H9 (cell line): ENCODE results near the gene SDK2. TPM values are rescaled to one million over a fixed set of nuclear protein-coding genes. Genes with fewer than 3 reads are reported as not detected.
"Not testable (repeated sequence)": the region's sequence is repeated elsewhere in the genome, so short reads cannot be mapped to it uniquely, and the experiment has no call there.

ENCODE experiments used
- DNase-seq: peaks from one replicate; pipeline ENCODE4 v3.0.0-alpha.2; 2017
- H2AFZ ChIP-seq: one replicate; pipeline ENCODE4 v1.6.1; 2013; ENCODE audit warnings: mild to moderate bottlenecking, low read length, control low read depth, moderate library complexity
- H2AK5ac ChIP-seq: 2 replicates; pipeline ENCODE4 v1.6.1; 2013; ENCODE audit warnings: low read length, control low read depth, mixed read lengths; ENCODE audit not compliant: insufficient read length
- H2BK120ac ChIP-seq: one replicate; pipeline ENCODE4 v1.6.1; 2013; ENCODE audit warnings: low read depth, mild to moderate bottlenecking, low read length, control low read depth, inconsistent platforms; ENCODE audit not compliant: poor library complexity, severe bottlenecking
- H2BK12ac ChIP-seq: 2 replicates; pipeline ENCODE4 v1.6.1; 2013; ENCODE audit warnings: low read length, control low read depth, mixed read lengths, low read depth; ENCODE audit not compliant: insufficient read length
- H2BK15ac ChIP-seq: 2 replicates; pipeline ENCODE4 v1.6.1; 2013; ENCODE audit warnings: low read depth, low read length, control low read depth
- H2BK20ac ChIP-seq: one replicate; pipeline ENCODE4 v1.6.1; 2013; ENCODE audit warnings: low read depth, mild to moderate bottlenecking, low read length, control low read depth, inconsistent platforms; ENCODE audit not compliant: poor library complexity, severe bottlenecking
- H2BK5ac ChIP-seq: 2 replicates; pipeline ENCODE4 v1.6.1; 2013; ENCODE audit warnings: low read length, control low read depth, mixed read lengths; ENCODE audit not compliant: insufficient read length
- H3K14ac ChIP-seq: 2 replicates; pipeline ENCODE4 v1.6.1; 2013; ENCODE audit warnings: low read length, control low read depth; ENCODE audit not compliant: insufficient read depth
- H3K18ac ChIP-seq: 2 replicates; pipeline ENCODE4 v1.6.1; 2013; ENCODE audit warnings: low read depth, mild to moderate bottlenecking, mixed read lengths, low read length, control low read depth; ENCODE audit not compliant: insufficient read length
- H3K23ac ChIP-seq: 2 replicates; pipeline ENCODE4 v1.6.1; 2013; ENCODE audit warnings: low read length, control low read depth, mixed read lengths, low read depth; ENCODE audit not compliant: insufficient read length
- H3K23me2 ChIP-seq: 2 replicates; pipeline ENCODE4 v1.6.1; 2013; ENCODE audit warnings: low read depth, mild to moderate bottlenecking, mixed read lengths, low read length, control low read depth; ENCODE audit not compliant: insufficient read length, poor library complexity, severe bottlenecking
- H3K27ac ChIP-seq: 2 replicates; pipeline ENCODE4 v1.5.1; 2013; ENCODE audit warnings: low read length, control low read depth, mixed read lengths, low read depth; ENCODE audit not compliant: insufficient read length
- H3K27me3 ChIP-seq: 2 replicates; pipeline ENCODE4 v1.6.1; 2013; ENCODE audit warnings: low read length, control low read depth, inconsistent platforms; ENCODE audit not compliant: insufficient read depth
- H3K4ac ChIP-seq: 2 replicates; pipeline ENCODE4 v1.6.1; 2013; ENCODE audit warnings: low read depth, mild to moderate bottlenecking, control low read depth, inconsistent platforms, low read length, moderate library complexity
- H3K4me1 ChIP-seq: 2 replicates; pipeline ENCODE4 v1.6.1; 2013; ENCODE audit warnings: low read length, control low read depth, inconsistent platforms; ENCODE audit not compliant: insufficient read depth
- H3K4me2 ChIP-seq: 2 replicates; pipeline ENCODE4 v1.6.1; 2013; ENCODE audit warnings: low read length, control low read depth, mixed read lengths; ENCODE audit not compliant: insufficient read length, insufficient read depth
- H3K56ac ChIP-seq: 2 replicates; pipeline ENCODE4 v1.6.1; 2013; ENCODE audit warnings: low read depth, mild to moderate bottlenecking, mixed read lengths, low read length, control low read depth; ENCODE audit not compliant: insufficient read length
- H3K79me1 ChIP-seq: 2 replicates; pipeline ENCODE4 v1.6.1; 2013; ENCODE audit warnings: low read depth, mild to moderate bottlenecking, moderate library complexity, low read length, control low read depth, inconsistent platforms; ENCODE audit not compliant: insufficient read depth, poor library complexity, severe bottlenecking
- H3K79me2 ChIP-seq: 2 replicates; pipeline ENCODE4 v1.6.1; 2013; ENCODE audit warnings: low read length, control low read depth, inconsistent platforms; ENCODE audit not compliant: insufficient read depth
- H3K9ac ChIP-seq: 2 replicates; pipeline ENCODE4 v1.6.1; 2013; ENCODE audit warnings: low read length, control low read depth, mixed read lengths; ENCODE audit not compliant: insufficient read length; ENCODE audit errors: extremely low read depth
- H3K9me3 ChIP-seq: one replicate; pipeline ENCODE4 v1.6.1; 2013; ENCODE audit warnings: low read depth, low read length, inconsistent platforms; ENCODE audit not compliant: control insufficient read depth
- H3T11ph ChIP-seq: one replicate; pipeline ENCODE4 v1.6.1; 2013; ENCODE audit warnings: mild to moderate bottlenecking, low read length, control low read depth, inconsistent platforms
- H4K20me1 ChIP-seq: one replicate; pipeline ENCODE4 v1.6.1; 2013; ENCODE audit not compliant: control insufficient read depth, insufficient read length, insufficient read depth
- H4K5ac ChIP-seq: 2 replicates; pipeline ENCODE4 v1.6.1; 2013; ENCODE audit warnings: low read depth, mild to moderate bottlenecking, mixed read lengths, low read length, control low read depth; ENCODE audit not compliant: insufficient read length
- H4K8ac ChIP-seq: replicated peaks from 2 replicates; pipeline ENCODE4 v1.6.1; 2013; ENCODE audit warnings: low read length, control low read depth, mixed read lengths, low read depth; ENCODE audit not compliant: insufficient read length
- H4K91ac ChIP-seq: 2 replicates; pipeline ENCODE4 v1.6.1; 2013; ENCODE audit warnings: low read depth, mild to moderate bottlenecking, moderate library complexity, mixed read lengths, low read length, control low read depth; ENCODE audit not compliant: insufficient read length
- H3K27ac Mint-ChIP-seq, 3 experiments: 2 replicates in 2 of 3; 3 replicates in 1 of 3; pipeline ENCODE4 v1.8.0; 2020 to 2021; ENCODE audit warnings: mixed read lengths in 3 of 3, mild to moderate bottlenecking in 1 of 3, moderate library complexity in 1 of 3
- H3K27me3 Mint-ChIP-seq: 2 replicates; pipeline ENCODE4 v1.8.0; 2021; ENCODE audit warnings: low read depth, mild to moderate bottlenecking, moderate library complexity, mixed read lengths
- H3K36me3 Mint-ChIP-seq, 3 experiments: 2 replicates in 2 of 3; 3 replicates in 1 of 3; pipeline ENCODE4 v1.8.0; 2020 to 2021; ENCODE audit warnings: low read depth in 3 of 3, mixed read lengths in 3 of 3; ENCODE audit not compliant: insufficient read depth in 1 of 3
- H3K4me1 Mint-ChIP-seq, 2 experiments: 2 replicates each; pipeline ENCODE4 v1.8.0; 2020; ENCODE audit warnings: mixed read lengths in 2 of 2
- H3K4me3 Mint-ChIP-seq, 2 experiments: 2 replicates in 1 of 2; 3 replicates in 1 of 2; pipeline ENCODE4 v1.8.0; 2020 to 2021; ENCODE audit warnings: mild to moderate bottlenecking in 2 of 2, mixed read lengths in 2 of 2, moderate library complexity in 1 of 2
- H3K9me3 Mint-ChIP-seq, 2 experiments: 2 replicates in 1 of 2; 3 replicates in 1 of 2; pipeline ENCODE4 v1.8.0; 2020; ENCODE audit warnings: mild to moderate bottlenecking in 2 of 2, mixed read lengths in 2 of 2, moderate library complexity in 1 of 2
- CTCF ChIP-seq: fragments of 200-600 bp; sonication (generic); conservative IDR thresholded peaks from 3 replicates; pipeline ENCODE4 v1.8.0; 2021; ENCODE audit warnings: antibody characterized with exemption, mild to moderate bottlenecking
- WGBS: extraction: QIAGEN DNeasy Blood & Tissue Kit; methylation state at CpG from one replicate; pipeline ENCODE4 v1.1.7; 2013; ENCODE audit warnings: missing lambda C conversion rate, low lambda C conversion rate, mixed read lengths; ENCODE audit not compliant: insufficient read length; ENCODE audit errors: extremely low coverage; 5-methylcytosine and 5-hydroxymethylcytosine counted together
- total RNA-seq: library from RNA; stranded (reverse); gene quantifications from 2 replicates; pipeline ENCODE4 v1.2.1, GENCODE V29; 2021

Gene SDK2
- total RNA-seq, 1 experiment from 2014 or later = 9.1 TPM

- H2BK20ac ChIP-seq = no peak overlapping the region
- no peak for DNase-seq
- Mint-ChIP-seq H3K36me3 (no peaks in the 10 kb centered on the region; a peak in 1 of 7 replicates), H3K4me3 (peak overlapping the region; percentile 88), H3K27me3 (peaks cover 17% of the 10 kb centered on the region), H3K27ac (peak overlapping the region; percentile 82 to 98 (median 95)), H3K9me3 (peaks cover 0 to 1% of the 10 kb centered on the region in 2 experiments; a peak in 1 of 5 replicates), H3K4me1 (peaks cover 49 to 56% of the 10 kb centered on the region in 2 experiments)
- H2BK12ac ChIP-seq = no peak overlapping the region
- no peak overlapping the region for H2BK120ac ChIP-seq
- H3K9ac ChIP-seq = peak overlapping the region; percentile 46
- H2BK5ac ChIP-seq = no peak overlapping the region
- H3T11ph ChIP-seq = no peak overlapping the region
- no peaks in the 10 kb centered on the region for H4K20me1 ChIP-seq
- no peak overlapping the region for H2BK15ac ChIP-seq
- H3K27ac ChIP-seq = no peak overlapping the region
- no peak overlapping the region for H3K23ac ChIP-seq
- no CpG with 5 or more reads among the region's 21 CpGs for WGBS
- no peaks in the 10 kb centered on the region for H3K27me3 ChIP-seq
- no peaks in the 10 kb centered on the region for H3K79me1 ChIP-seq
- no peak overlapping the region for H3K56ac ChIP-seq
- H4K8ac ChIP-seq = no peak overlapping the region
- no peaks in the 10 kb centered on the region for H3K9me3 ChIP-seq
- peaks cover 4% of the 10 kb centered on the region; the same call in 1 of the 2 replicates for H3K4me1 ChIP-seq
- H2AFZ ChIP-seq = no peak overlapping the region
- H3K14ac ChIP-seq = peak overlapping the region; percentile 26; the same call in 1 of the 2 replicates
- H3K4me2 ChIP-seq = peak overlapping the region; percentile 84
- no peak overlapping the region for H3K4ac ChIP-seq
- no peak overlapping the region for H4K5ac ChIP-seq
- H3K18ac ChIP-seq = no peak overlapping the region
- no peaks in the 10 kb centered on the region for H3K79me2 ChIP-seq
- H4K91ac ChIP-seq = no peak overlapping the region
- peaks cover 12% of the 10 kb centered on the region for H3K23me2 ChIP-seq
- TF ChIP-seq CTCF = no peak
- H2AK5ac ChIP-seq = no peak overlapping the region
Observed at GRCh38 chr17:73309727-73310596, 334.3 kb downstream of the SDK2 start.

- not testable (repeated sequence) for H4K20me1 ChIP-seq, H3K79me1 ChIP-seq, H3K56ac ChIP-seq, H3K14ac ChIP-seq, H3K36me3 Mint-ChIP-seq, H3K9me3 Mint-ChIP-seq, H3T11ph ChIP-seq, H3K27me3 ChIP-seq, H3K4me3 Mint-ChIP-seq, H3K27ac ChIP-seq, H3K18ac ChIP-seq, H3K23ac ChIP-seq, H4K91ac ChIP-seq, H3K79me2 ChIP-seq, H2BK12ac ChIP-seq, H2BK15ac ChIP-seq, H2AFZ ChIP-seq, H2BK5ac ChIP-seq, H3K4me1 ChIP-seq, H3K9me3 ChIP-seq, H4K8ac ChIP-seq, H2BK120ac ChIP-seq, H3K4ac ChIP-seq, H3K4me2 ChIP-seq, H3K27ac Mint-ChIP-seq, H2AK5ac ChIP-seq, H3K9ac ChIP-seq, H3K27me3 Mint-ChIP-seq, H2BK20ac ChIP-seq, H4K5ac ChIP-seq, DNase-seq
- H3K4me1 Mint-ChIP-seq = peaks cover 49 to 55% of the 10 kb centered on the region in 2 experiments
- H3K23me2 ChIP-seq = peaks cover 12% of the 10 kb centered on the region
- no CpG with 5 or more reads among the region's 5 CpGs for WGBS
Observed at GRCh38 chr17:73308959-73309358, 335.3 kb downstream of the SDK2 start.
